GM19395 (cell line): ENCODE data around the gene PTBP1.
"Not testable (repeated sequence)": the region's sequence is repeated elsewhere in the genome, so short reads cannot be mapped to it uniquely, and the experiment has no call there.

Source experiments
- ATAC-seq: cut with Tn5 transposase; IDR thresholded peaks from one replicate; pipeline ENCODE4 v1.9.1; 2021; ENCODE audit warnings: mild to moderate bottlenecking, moderate library complexity; ENCODE audit not compliant: unreplicated experiment

Gene PTBP1

DNA sequence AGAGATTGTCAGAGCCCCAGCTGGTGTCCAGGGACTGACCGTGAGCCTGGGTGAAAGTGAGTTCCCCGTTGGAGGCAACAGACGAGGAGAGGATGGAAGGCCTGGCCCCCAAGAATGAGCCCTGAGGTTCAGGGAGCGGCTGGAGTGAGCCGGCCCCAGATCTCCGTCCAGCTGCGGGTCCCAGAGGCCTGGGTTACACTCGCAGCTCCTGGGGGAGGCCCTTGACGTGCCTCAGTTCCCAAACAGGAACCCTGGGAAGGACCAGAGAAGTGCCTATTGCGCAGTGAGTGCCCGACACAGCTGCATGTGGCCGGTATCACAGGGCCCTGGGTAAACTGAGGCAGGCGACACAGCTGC lies 53.7 kb downstream of the PTBP1 start:
- no peak for ATAC-seq

- ATAC-seq, result no peak
Observed at GRCh38 chr19:852136-853013, 55.1 kb downstream of the PTBP1 start, which contains the start of gene ELANE. Gene ELANE, plus strand, starts transcription at chr19:852303. Its CDS starts 26 bp downstream, at chr19:852329.

DNA sequence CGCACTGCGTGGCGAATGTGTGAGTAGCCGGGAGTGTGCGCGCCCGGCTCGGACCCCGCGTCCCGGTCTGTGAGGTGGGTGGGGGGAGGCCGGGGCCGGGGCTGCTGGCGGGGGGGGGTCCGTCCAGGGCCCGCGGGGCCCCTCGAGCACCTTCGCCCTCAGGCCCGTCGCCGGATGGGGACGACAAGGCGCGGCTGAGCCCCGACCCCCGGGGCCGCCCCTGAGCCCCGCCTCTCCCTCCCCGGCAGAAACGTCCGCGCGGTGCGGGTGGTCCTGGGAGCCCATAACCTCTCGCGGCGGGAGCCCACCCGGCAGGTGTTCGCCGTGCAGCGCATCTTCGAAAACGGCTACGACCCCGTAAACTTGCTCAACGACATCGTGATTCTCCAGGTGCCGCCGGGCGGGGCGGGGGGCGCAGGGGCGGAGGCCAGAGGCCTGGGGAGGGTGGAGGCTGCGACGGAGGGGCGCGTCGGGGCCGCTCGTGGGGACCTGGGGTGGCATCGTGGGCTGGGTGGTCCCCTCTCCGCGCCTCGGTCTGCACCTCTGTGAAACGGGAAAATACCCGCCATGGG lies 55.8 kb downstream of the PTBP1 start:
- no peak for ATAC-seq

GRCh38 chr19:853614-854220 lies 56.5 kb downstream of the PTBP1 start:
- not testable (repeated sequence) for ATAC-seq

- ATAC-seq, result no peak
Observed at GRCh38 chr19:854549-854948, 57.3 kb downstream of the PTBP1 start.

DNA sequence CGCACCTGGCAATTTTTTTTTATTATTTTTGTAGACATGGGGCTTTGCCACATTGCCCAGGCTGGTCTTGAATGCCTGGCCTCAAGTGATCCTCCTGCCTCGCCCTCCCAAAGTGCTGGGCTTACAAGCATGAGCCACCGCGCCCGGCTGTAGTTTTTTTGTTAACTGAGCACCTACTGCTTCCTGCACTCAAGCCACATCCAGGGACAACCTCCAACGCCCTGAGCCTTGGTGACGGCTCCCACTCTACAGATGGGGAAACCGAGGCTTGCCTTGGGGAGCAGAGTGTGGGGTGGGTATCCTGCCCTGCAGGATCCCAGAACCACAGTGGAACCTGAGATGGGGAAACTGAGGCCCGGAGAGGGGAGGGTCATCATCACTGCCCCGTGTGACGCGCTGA lies 57.9 kb downstream of the PTBP1 start:
- no peak for ATAC-seq

- ATAC-seq, result no peak
Observed at GRCh38 chr19:855566-856120, 58.4 kb downstream of the PTBP1 start.

- no peak for ATAC-seq
Observed at GRCh38 chr19:858284-858683, 61.0 kb downstream of the PTBP1 start.

GRCh38 chr19:858868-859843 lies 61.9 kb downstream of the PTBP1 start, which contains the start of gene CFD:
Gene CFD, plus strand, starts transcription at chr19:859664. Its CDS starts 26 bp downstream, at chr19:859690.
- no peak for ATAC-seq

DNA sequence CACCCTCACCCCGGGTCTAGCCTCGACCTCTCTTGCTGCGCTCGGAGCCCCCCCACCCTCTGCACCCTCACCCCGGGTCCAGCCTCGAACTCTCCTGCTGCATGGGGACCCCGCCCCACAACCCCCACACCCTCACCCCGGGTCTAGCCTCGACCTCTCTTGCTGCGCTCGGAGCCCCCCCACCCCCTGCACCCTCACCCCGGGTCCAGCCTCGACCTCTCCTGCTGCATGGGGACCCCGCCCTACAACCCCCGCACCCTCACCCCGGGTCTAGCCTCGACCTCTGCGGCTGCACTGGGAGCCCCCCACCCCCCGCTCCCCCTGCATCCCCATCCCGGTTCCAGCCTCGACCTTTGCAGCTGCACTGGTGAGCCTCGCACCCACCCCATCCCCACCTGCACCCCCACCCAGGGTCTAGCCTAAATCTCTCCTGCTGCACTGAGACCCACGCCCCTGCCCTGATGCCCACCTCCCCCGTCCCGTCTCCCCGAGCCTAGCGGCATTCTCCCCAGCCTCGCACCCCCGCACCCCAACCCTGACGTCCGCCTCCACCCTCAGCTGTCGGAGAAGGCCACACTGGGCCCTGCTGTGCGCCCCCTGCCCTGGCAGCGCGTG lies 64.0 kb downstream of the PTBP1 start:
- no peak for ATAC-seq
